AG04449 (cell line): Measurements from ENCODE around the gene MECP2.
"Not testable (repeated sequence)": the region's sequence is repeated elsewhere in the genome, so short reads cannot be mapped to it uniquely, and the experiment has no call there.

Experiments
- CTCF ChIA-PET: fragments of 350-600 bp; formaldehyde crosslinking; extraction: SDS; loops from one replicate; lab custom pipeline; 2021; ENCODE audit warnings: antibody characterized with exemption; lab: Yijun Ruan, JAX
- POLR2A ChIA-PET: fragments of 400-600, 350-600 bp; formaldehyde crosslinking; extraction: SDS; loops from one replicate; lab custom pipeline; 2020; ENCODE audit warnings: antibody characterized with exemption, inconsistent platforms; lab: Yijun Ruan, JAX
- DNase-seq: peaks from one replicate; pipeline ENCODE4 v3.0.0-alpha.2; 2010; ENCODE audit warnings: low read depth, low spot score
- H3K4me3 ChIP-seq: 2 replicates; pipeline ENCODE4 v1.5.1; 2011; ENCODE audit warnings: low read depth, mild to moderate bottlenecking, control low read depth, low read length
- TF ChIP-seq, protein P1 (sequence below): IDR thresholded peaks from one replicate; pipeline ENCODE4 v1.5.1; 2011; ENCODE audit warnings: mild to moderate bottlenecking, moderate library complexity, low read length, control low read depth, inconsistent platforms; ENCODE audit not compliant: insufficient read depth; ENCODE audit errors: missing control alignments

The MECP2 gene

DNA sequence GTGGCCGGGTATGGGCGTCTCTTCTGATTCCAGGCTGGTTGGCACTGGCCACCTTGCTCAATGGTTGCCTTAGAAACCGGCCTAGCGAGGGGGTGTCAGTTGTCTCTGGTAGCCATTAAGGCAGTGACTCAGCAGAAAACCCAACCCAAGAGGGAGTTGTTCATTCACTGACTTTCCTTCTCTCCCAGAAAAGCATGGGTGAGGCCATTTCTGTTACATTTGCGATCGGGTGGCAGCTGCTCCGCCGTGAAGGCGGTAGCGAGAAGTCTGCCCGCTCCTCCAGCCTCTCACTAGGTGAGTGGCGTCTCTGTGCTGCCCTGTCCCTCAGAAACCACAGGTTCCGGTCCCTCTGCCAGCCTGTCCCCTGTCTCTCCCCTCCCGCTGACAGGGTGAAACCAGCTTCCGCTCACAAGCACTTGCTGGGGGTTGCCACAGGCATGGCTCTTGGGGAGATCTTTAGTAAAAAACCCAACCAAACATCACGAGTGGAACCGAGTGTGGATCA is 95.2 kb downstream of the MECP2 start:
- POLR2A ChIA-PET: no interaction called here
- TF ChIP-seq, protein P1, sequence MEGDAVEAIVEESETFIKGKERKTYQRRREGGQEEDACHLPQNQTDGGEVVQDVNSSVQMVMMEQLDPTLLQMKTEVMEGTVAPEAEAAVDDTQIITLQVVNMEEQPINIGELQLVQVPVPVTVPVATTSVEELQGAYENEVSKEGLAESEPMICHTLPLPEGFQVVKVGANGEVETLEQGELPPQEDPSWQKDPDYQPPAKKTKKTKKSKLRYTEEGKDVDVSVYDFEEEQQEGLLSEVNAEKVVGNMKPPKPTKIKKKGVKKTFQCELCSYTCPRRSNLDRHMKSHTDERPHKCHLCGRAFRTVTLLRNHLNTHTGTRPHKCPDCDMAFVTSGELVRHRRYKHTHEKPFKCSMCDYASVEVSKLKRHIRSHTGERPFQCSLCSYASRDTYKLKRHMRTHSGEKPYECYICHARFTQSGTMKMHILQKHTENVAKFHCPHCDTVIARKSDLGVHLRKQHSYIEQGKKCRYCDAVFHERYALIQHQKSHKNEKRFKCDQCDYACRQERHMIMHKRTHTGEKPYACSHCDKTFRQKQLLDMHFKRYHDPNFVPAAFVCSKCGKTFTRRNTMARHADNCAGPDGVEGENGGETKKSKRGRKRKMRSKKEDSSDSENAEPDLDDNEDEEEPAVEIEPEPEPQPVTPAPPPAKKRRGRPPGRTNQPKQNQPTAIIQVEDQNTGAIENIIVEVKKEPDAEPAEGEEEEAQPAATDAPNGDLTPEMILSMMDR: no peak
- CTCF ChIA-PET: interaction anchor here (1.8 kb wide), 1 partner anchor 11 kb away, joined by 16 read pairs; no protein-coding TSS in a partner anchor
- DNase-seq: no peak
- no peak overlapping the region for H3K4me3 ChIP-seq

- CTCF ChIA-PET: no interaction called here
- DNase-seq: no peak
- TF ChIP-seq, protein P1: no peak
- POLR2A ChIA-PET: no interaction called here
- no peak overlapping the region for H3K4me3 ChIP-seq
Observed at GRCh38 chrX:154000051-154000450, 97.5 kb downstream of the MECP2 start.

- H3K4me3 ChIP-seq: no peak overlapping the region
- ChIA-PET POLR2A (interaction anchor here (0.6 kb wide), 1 partner anchor 11 kb away, joined by 4 read pairs; no protein-coding TSS in a partner anchor), CTCF (no interaction called here)
- TF ChIP-seq, protein P1: no peak
- DNase-seq: no peak
Observed at GRCh38 chrX:153999359-154000037, 98.0 kb downstream of the MECP2 start.

DNA sequence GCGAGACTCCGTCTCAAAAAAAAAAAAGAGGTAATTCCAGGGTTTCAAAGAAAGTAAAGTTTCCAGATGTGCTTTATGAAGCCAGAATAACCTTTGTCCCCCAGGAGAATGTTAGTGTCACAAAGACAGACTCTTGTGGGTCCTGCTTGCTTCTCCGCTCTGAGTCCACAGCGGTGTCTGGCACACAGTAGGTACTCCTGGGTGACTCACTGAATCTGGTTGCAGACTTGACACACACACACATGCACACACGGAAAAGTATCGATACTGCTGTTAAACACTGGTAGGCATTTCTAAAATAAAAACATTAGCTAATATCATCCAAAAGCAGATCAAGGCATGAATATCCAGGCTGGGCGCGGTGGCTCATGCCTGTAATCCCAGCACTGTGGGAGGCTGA is 102.0 kb downstream of the MECP2 start:
- ChIA-PET CTCF (interaction anchor here (1.7 kb wide), 1 partner anchor 17 kb away, joined by 4 read pairs; no protein-coding TSS in a partner anchor), POLR2A (no interaction called here)
- no peak for DNase-seq
- TF ChIP-seq, protein P1: no peak
- H3K4me3 ChIP-seq: no peak overlapping the region

- POLR2A ChIA-PET, CTCF ChIA-PET: not testable (repeated sequence)
Observed at GRCh38 chrX:153994398-153994797, 103.1 kb downstream of the MECP2 start.

GRCh38 chrX:153993978-153994377 is 103.5 kb downstream of the MECP2 start:
- H3K4me3 ChIP-seq: no peak overlapping the region
- TF ChIP-seq, protein P1: no peak
- POLR2A ChIA-PET: no interaction called here
- CTCF ChIA-PET: no interaction called here
- no peak for DNase-seq

More at GRCh38 chrX:153994398-153994797, 103.1 kb downstream of the MECP2 start:
- H3K4me3 ChIP-seq, DNase-seq: not testable (repeated sequence)

- TF ChIP-seq, protein P1: no peak
- ChIA-PET POLR2A (no interaction called here), CTCF (no interaction called here)
- H3K4me3 ChIP-seq: no peak overlapping the region
- no peak for DNase-seq
Observed at GRCh38 chrX:153993079-153993478, 104.4 kb downstream of the MECP2 start.
